ENCODE measurements around the gene WSCD2.

The WSCD2 gene

DNA sequence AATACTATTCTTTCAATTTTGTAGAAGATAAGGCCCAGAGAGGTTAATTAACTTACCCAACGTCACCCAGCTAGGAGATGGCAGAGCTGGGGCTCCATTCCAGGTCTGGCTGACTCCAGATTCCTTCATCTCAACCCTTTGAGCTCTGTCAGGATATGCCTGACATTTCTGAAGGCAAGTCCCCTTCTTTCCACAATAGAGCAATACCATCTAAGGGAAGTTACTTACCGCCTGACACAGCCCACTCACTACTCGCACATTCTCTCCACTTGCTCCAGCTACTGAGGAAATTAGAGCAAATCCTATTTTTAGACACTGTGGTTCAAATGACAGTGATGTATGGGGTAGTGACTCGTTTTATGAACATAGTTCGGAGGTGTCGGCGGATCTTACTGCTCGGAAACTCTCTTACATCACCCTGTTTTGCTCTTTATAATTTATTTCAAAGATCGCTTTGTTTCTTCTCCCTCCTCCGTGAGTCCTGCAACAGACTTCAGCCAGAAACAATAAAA lies 2.0 kb upstream of the WSCD2 start:
- DNase-seq = no peak

DNA sequence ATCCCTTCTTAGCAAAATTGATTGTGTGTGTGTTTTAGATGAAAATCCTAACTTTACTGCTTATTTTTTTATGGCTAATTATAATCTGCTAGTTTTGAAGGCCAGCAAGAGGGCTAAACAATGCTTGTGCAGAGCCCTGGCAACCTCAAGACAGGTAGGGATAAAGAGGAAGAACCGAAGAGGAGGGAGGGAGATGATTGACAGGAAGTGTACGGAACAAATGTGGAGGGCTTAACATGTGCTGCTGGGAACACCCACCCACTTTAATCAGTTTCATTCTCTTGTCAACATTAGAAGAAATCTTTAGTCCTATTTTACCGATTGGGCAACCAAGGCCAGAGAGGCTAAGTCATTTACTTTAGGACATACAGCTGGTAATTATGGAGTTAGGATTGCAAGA lies 1.4 kb upstream of the WSCD2 start:
- DNase-seq = no peak

DNA sequence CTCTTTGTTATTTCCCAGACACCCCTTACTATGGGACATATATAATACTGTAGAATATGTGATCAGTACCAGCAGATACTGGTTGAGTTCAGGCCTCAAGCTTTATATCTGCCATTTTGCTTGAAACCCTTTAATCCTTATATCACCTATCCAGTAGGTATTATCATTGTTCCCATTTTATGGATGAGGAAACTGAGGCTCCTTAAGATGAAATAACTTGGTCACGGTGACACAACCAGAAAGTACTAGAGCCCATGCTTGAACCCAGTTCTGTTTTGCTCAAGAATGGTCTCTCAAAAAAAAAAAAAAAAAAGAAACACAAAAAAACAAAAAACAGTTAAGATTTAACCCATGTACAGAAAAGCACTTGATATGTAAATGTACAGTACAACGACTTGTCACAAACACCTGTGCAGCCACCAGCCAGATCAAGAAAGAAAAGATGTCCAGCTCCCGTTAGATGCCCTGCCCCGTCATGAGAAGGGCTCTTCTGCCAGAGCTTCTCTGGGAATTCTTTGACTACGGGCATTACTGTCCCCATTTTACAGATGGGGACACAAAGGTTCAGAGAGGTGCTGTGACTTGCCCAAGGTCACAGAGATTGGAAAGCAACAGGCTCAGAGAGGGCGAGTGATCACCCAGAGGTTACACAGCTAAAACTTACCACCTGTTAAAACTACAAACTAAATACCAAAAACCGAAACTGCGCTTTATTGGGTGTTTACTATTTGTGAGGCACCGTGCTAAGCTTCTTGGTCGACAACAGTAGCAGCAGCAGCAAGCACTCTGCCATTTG lies 669 bp upstream of the WSCD2 start:
- DNase-seq = no peak

DNA sequence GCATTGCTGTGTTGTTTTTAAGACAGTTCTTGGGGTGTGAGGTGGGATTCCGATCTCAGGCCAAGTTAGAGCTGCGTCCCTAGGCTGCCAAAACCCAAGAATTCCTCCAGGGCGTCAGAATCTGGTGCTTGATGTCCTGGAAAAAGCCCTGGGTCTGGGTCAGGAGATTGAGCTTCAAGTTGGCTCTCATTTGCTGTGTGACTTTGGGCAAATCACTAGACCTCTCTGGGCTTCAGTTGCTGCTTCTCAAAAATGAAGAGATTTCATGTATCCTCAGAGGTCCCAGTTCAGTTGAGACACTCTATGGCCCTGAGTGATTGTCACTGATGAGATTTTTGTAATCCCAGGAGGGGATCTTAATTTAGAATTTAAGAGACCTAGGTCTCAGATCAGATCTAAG lies 1.9 kb downstream of the WSCD2 start:
- no peak for DNase-seq

DNA sequence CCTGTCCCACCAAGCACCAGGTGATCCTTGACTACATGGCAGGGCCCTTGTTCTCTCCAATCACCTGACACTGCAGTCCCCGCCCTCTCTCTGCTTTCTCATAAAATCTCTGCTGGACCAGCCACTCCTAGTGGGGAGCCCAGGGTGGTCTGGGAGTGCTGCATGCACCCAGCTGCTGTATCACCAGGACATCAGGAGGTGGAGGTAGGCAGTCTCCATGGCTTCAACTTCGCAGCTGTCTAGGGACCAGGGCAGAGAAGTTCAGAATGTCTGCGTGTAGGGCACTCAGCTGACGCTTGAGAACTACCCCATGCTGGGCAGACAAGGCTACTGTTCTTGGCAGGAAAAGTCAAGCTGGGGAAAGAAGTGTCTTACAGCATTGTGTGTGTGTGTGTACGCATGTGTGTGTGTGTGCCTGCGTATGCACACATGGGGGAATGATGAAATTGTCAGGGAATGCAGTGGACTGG lies 2.6 kb downstream of the WSCD2 start:
- DNase-seq = peak in 4 of 56 donors; percentile 4 to 13 (median 8)

DNA sequence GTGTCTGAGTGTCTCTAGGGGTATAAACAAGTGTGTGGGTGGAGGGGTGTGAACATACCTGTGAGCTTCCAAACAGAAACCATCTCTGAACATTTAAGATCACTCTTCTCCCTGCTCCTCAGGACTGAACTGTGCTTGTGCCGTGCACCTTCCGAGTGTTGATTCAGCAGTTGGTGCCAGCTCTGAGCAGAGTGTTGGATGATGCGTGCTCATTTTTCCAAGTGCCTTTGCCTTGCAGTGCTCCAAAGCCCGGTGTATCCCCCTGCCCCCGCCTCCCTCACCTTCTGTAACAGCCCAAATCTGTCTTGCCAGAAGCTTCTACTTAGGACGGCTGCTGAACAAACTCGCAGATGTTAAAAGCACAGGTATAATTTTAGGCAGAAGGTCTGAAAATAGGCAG lies 4.4 kb downstream of the WSCD2 start:
- peak in 4 of 56 donors; percentile 12 to 38 (median 18) for DNase-seq

DNA sequence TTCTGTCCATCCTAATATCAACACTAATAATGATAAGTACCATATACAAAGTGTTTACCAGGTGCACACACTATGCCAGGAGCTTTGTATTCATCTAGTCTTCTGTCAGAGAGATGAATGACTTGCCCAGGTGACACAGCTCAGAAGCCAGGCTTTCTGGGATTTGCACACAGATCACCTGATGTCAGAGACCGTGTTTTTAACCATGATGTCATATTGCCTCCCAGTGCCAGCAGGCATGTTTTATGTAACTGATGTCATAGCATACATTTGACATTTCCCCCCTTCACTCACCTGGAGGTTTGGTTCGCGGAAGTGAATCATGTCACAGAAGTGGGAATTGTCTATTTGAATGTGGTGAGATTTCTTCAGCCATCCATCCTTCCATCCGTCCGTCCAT lies 5.7 kb downstream of the WSCD2 start:
- DNase-seq = no peak

DNA sequence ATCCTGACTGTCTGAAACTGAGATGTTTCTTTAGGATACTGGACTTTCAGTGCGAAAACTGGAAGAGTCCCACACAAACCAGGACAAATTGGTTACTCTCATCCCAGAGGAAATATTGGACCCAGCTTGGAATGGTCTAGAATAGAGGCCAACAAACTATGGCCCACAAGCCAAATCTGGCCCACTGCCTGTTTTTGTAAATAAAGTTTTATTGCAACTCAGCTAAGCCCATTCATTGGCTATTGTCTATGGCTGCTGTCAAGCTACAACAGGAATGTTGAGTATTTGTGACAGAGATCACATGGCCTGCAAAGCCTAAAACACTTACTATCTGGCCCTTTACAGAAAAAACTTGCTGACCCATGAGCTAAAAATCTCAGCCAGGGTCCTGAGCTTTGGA lies 6.5 kb downstream of the WSCD2 start:
- no peak for DNase-seq

DNA sequence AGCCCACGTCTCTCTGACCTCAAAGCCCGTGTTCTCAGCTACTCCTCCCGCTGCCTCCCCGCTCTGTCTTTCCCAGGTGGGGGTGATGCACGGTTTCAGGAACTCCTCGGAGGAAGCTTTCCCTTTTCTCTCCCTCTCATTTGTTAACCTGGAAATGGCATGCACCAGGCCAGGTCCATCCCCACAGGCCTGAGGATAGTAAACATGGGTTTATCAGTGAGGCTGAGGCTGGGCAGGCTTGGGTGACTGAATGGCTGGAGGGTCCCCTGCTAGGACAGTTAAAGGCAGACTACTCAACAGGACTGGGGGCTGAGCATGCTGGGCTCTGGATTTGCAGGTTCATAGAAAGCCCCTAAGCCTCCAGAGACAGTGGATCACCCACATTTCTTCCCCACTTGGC lies 7.6 kb downstream of the WSCD2 start:
- no peak for DNase-seq

DNA sequence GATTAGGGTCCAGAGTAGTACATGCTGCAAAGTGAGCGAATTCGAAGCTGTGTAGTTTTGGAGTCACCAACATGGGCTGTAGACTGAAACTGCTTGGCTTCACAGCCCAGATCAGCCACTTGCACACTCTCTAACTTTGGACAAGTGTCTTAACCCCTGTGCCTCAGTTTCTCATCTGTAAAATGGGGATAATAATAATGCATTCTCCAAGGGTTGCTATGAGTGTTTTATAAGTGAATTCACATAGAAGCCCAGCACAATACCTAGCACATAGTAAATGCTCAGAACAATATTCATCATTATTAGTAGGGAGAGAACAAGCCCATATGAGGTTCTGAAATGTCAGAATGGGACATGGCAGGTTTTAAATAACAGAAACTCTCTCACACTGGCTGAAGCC lies 10.4 kb downstream of the WSCD2 start:
- no peak for DNase-seq

DNA sequence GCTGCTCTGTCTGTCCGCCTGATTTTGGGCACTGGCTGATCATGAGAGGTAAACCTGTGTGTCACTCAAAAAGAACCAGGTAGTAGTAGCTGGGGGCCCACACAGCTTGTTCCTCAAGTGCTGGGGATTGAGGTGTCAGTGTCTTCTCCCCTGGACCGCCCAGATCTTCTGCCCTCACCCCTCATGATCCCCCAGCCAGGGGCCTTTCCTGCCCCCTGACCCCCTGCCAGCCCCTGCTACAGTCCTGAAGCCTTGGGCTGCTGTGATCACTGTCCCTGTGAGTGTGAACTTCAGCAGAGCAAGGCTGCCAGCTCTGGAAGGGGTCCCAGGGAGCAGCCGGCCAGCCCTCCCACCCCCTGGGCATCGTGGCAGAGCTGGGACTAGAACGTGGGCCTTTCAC lies 11.4 kb downstream of the WSCD2 start:
- no peak for DNase-seq

DNA sequence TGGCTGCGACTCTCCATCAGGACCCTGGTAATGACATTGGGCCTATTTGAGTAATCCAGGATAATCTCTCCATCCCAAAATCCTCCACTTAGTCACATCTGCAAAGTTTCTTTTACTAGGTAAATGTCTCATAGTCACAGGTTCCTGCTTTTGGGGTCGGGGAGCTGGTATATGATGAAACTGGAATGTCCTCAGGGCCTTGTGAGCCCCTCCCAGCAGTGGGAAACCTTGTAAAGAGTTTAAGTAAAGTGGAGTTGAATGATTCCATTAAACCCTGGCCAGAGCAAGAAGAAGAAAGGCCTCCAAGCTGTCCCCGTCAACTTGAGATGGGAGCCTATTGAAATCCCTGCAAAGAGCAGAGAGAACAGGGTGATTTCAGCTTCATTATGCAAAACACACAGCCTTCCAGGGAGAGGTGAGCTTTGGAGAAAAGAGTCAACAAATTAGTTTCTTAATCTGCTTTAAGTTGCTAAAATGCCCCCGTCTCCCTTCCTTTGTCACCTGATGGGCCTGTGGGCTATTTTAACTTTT lies 12.6 kb downstream of the WSCD2 start:
- no peak for DNase-seq

DNA sequence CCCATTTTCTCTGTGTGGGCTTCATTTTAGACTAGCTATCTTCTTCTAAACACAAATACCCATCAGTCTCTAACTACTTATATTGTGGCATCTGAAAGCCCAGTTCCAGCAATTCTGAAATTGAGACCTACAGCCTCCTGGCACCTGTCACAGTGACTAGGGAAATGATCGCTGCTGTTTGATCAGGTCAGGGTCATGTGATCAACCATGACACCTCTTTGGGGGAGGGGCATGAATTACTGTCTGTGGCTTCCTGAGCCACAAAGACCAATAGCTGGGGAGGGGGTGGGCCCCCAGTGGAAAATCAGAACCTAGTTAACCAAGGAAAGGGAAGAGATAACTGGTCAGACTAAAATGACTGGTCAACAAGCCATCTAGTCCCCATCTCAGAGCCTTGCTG lies 14.1 kb downstream of the WSCD2 start:
- no peak for DNase-seq

DNA sequence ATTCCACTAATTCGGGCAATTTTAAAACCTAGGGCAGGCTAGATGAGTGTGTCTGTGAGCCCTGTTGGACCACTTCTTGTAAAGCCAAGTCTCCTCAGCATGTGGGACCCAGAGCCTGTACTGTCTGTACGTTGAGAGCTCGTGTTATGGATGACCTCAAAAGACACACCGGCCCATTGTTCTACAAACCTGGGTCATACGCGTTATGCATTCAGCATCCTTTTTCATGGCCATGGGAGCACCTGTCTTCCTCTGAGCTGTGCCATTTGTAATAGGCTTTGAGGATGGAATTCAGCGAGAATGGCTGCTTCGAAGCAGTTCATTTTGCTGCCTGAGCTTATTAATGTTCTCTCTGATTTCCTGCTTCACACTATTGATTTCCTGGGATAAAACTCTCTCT lies 15.0 kb downstream of the WSCD2 start:
- DNase-seq = no peak

DNA sequence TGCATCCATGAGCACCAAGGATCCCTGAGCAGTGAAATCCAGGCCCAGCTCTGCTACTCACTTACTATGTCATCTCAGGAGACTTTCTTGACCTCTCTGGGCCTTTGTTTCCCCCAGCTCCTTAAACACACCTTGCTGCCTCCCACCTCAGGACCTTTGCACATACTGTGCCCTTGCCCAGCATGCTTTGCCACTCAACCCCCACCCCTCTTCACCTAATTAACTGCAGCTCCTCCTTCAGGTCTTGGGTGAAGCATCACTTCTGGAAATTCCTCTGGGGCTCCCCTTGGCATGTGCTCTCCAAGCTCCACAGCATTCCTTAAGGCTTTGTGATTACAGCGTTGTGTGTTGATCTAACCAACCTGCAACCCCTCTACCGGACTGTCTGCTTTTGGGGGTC lies 15.9 kb downstream of the WSCD2 start:
- DNase-seq = no peak

DNA sequence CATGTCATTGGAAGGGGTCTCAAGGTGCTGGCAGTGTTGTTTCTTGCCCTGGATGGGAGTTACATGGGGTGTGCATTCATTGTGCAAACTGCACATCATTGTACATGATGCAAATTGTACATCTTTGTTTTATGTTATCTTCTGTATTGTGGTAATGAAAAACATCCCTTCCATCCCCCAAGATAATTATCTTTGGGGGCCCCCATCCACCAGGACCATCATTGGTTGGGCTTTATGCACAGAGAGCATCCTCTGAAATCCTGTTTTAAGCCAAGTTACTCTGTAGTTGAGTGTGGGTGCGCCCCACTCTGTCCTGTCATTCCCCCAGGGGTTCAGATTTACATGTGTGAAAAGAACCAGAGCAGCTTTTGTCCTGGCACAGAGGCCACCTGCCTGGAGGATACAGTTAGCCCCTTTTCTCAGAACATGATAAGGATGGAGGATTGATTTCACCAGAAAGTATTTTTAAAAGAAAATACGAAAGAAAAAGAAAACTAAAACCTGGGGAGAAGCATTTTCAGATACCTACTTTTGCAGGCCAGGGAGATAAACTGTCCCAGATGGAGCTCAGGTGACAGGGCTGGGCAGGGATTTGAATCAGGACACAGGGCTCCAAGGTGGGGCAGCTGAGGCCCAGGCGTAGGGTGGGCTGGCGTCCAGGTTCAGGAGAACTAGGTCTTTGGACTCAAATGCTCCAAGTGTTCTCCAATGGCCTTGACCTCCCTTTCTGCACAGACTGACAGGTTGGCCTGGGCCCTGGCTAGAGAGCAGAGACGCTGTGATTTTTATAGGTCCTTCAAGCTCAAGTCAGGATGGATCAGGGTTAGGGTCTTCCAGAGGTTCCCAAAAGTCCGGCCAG lies 17.2 kb downstream of the WSCD2 start:
- no peak for DNase-seq

DNA sequence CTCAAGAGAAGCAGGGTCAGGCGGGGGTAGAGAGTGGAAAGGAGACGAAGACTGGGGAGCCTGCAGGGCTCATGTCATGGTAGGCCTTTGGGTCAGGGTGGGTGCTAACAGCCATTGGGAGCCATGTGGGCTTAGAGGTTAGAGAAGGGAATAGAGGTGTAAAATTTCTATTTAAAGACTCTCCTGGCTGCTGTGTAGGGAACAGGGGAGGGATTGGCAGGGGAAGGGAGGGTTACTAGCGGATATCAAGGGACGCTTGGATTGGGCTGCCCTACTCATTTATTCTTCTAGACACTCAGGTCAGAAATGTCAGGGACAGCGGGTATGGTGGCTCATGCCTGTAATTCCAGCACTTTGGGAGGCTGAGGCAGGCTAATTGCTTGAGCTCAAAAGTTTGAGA lies 18.2 kb downstream of the WSCD2 start:
- no peak for DNase-seq

DNA sequence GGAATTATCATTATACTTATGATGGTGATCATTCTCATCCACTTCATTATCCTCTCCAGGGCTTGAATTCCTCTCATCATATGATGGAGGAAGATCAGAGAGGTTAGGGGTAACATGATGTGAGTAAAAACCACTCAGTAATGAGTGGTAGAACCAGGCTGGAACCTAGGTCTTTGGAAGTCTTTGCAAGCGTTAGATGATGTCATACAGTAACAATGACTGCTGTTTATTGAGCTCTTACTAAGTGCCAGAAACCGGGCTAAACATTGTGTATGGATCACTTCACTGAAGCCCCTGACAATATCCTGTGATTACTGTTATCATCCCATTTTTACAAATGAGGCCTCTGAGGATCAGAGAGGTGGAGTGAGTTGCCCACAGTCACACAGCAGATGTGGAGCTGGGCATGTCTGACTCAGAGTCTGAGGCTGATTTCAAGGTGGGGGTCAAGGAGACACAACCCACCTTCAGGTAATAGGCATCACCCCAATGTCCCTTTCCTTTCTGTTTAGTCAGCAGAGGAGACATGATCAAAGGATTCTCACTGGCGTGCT lies 19.5 kb downstream of the WSCD2 start:
- DNase-seq = no peak

DNA sequence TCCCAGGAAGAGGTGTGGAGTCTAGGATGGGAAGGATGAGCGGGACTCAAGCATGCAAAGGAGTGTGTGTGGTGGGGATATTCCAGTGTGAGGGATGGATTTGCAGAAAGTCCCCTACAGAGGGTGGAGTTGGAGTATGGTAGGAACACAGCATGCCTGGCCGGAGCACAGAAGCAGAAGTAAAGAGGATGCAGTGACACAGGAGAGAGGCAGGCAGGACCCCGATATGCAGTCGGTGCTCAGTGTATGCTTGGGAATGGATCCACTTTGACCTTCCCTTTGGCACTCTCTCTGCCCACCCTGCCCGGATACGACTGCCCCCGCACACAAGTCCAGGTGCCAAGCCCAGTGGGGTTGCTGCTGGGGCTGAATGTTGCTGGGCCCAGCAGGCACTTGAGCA lies 21.3 kb downstream of the WSCD2 start:
- no peak for DNase-seq

DNA sequence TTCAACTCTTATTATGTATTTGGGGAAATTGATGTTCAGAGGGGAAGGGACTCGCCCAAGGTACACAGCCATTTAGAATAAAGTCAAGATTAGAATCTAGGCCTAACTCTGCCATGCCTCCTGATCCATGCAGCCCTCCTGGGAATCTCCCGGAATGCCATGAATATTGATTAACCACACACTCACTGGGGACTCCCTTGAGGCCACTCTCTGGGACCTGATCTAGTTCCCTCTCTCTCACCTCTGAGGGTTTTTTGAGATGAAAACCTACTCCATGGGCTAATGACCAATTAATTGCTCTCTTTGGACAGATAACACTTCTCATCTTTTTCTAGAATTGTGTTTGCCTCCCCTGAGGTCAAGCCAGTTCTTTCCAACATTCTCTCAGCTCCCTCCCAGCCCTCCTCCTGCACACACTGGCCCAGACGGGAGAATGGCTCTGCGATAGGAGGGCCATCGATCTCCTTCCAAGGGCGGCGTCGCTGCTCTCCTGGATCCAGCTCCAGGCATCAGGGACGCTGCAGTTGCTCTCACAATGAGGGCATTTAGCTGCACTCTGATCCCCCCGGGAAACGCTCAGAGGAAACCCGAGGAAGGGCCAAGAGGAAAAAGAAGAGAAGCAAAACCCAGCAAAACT lies 22.6 kb downstream of the WSCD2 start:
- DNase-seq = no peak

DNA sequence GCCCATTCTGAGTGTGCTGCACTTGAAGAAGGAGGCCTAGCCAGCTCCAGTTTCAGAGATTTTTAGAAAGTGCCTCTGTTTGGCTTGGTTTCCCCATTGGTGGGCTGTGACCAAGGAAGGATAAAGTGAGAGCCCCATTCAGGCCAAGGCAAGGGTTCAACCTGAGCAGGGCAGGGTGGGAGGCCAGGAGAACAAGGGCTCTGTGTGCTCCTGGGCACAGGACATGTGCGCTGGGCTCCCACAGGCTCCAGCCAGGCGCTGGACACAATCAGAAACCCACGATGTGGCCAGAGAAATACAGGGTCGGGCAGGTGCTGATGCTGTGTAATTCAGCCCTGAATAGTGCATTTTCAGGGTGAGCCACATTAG lies 23.1 kb downstream of the WSCD2 start:
- DNase-seq = no peak

DNA sequence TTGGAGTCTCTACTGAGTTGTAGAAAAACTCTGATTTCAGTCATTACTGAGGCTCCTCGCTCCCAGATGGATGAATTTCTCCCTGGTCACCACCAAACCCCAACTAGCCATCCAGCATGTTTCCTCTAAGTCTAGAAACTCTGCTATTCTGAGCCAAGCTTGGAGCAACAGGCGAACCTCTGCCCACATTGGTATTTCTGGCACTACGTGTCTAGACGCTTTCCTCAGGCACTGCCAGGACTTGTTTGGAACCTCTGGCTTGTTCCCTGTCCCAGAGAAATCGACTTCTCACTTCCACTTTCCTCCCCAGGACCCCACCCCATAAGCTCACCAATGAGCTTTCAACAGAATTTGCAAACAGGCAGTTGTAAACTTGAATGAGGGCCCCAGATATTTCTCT lies 27.6 kb downstream of the WSCD2 start:
- DNase-seq = no peak

Measured in amygdala (tissue), 56 donors.